NCI-H2196 treated with DMSO at 0.1 percent for 48 hours (cell line): ENCODE measurements around the gene LCN10.

Experiments used
- DNase-seq: peaks from one replicate; lab custom pipeline; 2025; ENCODE audit not compliant: unreplicated experiment; lab: John Stamatoyannopoulos, UW

The LCN10 gene

DNA sequence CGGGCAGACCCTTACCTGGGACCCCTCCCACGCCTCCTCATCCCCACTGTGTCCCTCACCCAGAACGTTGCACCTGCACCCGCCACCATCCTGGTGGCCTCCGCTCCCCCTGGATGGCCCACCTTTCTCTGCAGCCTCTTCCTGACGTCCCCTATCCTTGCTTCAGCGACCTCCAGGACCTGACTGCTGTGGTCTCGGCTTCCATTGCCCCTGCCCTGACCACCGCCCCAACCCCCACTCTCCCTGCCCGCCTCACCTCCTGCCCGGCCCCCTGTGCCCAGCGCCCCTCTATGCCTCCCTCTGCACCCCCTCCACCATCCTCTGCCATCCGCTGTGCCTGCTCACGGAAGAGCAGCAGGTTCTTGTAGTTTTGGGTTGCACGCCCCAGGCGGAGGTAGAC, 2.2 kb downstream of the LCN10 start:
- no peak for DNase-seq

DNA sequence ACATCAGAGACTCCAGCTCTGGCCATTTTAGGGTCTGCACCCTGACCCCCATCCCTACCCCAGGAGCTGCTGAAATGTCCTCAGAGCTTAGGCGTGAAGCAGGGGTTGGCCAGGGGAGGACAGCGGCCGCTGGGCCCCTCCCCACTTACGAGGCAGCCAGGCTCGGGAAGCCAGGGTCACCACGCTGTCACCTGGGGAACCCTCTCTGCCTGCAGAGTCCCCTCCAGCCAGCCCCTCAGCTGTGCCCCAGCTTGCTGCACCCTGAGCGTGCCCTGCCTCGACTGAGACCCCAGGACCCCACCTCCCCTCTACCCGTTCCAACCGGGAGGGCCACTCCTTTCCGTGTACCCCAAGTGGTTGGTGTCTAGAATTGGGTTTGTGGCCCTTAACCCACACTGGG, 2.7 kb downstream of the LCN10 start:
- DNase-seq: no peak

DNA sequence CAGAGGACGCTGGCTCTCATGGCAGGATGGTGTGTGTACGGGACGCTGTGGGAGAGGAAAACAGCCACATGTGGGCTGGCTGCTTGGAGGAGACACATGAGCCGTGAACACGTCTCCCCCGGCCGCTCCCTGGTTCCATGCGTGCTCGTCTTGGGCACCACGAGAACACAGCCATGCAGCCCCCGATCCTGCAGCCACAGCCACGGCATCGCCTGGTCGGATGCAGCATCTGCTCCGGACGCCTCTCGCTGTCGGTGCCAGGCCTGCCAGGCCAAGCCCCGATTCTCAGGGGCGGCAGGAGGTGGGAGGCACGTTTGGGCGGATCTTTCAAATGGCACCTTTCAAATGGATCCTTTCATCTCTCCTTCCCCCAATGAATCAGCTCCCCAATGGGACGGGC, 3.2 kb downstream of the LCN10 start:
- DNase-seq: no peak

DNA sequence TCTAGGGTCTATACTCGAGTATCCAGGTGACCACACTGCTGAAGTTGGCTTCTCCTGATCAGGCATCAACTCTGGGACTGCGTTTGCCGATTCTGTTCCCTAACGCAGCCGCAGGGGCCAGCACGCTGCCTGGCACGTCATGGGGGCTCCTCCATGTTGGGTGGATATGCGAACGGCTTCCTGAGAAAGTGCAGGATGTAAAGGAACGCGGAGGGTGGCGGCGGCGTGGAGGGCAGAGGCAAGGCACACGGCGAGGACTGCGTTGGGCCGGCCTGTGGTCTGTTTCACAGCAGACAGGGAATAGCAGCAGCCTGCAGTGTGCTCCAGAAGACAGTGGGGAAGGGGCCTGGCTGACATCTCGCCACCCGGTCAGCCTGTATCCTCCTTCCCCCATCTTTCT, 3.8 kb downstream of the LCN10 start:
- no peak for DNase-seq

DNA sequence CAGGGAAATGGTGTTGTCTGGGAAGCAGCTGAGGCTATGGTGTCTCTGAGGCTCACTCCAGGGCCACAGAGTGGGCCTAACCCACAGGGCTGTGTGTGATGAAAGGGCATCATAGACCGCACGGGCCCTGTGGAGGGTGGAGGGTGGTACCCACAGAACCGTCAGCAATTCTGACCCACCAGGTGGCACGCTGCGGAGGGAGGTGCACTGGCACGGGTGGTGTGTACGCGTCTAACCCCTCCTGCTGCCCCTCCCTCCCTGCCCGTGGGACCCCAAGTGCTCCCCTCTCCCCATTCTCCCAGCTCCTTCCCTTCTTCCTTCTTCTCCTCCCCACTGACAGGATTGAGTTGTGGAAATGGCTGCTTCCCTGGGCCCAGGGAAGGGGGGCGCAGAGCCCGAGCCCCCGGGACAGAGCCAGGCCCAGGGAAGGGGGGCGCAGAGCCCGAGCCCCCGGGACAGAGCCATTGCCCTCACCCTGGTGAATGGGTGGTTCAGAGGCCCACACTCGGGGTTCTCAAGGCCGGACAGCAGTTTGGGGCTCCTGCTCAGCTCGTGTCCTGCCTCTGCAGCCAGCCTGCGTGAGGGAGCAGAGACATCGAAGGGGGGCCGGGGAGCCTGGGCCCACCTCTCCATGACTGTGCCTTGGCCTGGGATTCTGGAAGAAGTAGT, 6.8 kb downstream of the LCN10 start:
- no peak for DNase-seq

DNA sequence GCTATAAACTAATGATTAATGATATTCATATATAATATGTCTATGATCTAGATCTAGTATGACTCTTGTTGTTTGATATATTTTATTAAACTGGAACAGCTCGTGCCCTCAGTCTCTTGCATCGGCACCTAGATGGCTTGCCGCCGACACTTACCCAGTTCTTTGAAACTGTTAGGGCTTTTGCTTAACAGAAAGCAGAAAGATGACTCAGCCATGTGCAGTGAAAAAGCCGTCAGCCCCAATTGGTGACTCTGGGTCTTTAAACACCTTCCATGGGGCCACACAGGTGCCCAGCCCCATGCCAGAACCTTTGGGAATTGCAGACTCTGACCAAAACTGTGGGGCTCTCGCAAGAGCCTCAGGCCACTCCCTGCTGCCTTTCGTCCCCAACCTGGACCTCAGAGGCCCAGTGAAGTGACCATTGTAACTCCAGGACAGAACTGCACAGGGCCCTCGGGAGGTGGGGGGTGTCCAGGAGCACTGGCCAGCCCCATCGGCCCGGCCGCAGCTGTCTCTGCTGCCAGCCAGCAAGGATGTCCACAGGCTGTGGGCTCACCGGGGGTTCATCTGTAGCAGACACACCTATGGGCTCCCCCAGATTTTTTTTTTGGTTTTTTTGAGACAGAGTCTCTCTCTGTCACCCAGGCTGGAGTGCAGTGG, 7.8 kb downstream of the LCN10 start:
- no peak for DNase-seq

DNA sequence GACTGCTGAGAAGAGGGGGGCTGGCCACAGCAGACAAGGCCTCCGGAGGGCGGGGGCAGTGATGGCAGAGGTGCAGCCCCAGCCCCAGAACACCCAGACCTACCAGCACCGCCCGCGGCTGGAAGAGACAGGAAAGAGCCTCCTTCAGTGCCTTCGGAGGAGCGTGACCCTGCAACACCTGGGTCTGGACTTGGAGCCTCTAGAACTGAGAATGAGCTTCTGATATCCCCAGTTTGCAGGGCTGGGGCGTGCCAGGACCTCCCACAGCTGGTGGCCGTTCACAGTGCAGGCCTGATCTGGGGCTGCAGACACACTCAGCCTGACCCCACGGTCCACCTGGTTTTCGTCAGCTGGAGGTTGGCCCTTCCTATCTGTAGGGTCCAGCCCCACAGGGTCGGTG, 9.1 kb downstream of the LCN10 start:
- DNase-seq: no peak

DNA sequence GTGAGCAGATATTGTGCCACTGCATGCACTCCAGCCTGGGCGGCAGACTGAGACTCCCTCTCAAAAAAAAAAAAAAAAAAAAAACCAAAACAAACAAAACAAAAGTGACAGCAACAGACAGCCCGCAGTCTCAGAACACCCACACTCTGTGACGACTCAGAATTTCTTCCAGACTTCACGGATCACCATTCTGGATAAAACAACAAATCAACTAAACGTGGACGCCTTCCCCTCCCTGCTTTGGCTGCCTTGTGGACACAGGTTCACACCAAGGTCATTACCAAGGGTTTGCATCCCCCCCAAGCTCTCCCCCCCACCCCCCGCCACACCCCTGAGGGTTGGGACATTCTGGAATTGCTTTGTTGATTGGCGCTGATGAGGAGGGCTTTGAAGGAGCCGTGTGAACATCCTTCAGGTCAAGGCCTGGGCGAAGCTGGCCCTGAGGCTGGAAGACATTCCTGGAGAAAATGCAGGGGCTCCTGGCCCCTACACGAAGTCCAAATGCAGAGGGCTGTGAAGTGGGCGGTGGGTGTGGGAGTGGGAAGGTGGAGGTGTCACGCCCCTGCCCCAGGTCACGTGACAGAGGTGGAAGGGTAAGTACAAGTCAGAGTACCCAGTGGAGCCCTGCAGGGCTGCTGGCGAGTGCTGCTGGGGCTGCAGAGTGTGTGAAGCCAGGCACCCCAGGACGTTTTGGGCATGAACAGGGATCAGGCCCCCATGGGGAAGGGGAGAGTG, 10.1 kb downstream of the LCN10 start:
- DNase-seq: no peak

DNA sequence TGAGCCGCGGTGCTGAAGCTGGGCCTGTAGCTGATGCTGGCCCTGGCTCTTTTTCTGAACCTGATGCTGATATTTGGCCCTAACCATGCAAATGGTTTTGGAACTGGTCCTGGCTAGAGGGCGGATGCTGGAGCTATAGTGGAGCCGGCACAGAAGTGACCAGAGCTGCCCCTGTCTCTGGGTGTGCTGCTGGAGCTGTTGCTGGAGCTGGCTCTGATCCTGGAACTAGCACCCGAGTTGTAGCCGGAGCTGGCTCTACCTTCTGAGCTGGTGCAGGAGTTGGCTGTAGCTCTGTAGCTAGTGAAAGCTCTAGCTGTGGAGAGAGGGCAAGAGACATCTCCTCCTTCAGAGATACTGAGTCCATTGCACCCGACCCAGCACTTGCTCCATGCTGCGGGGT, 12.8 kb downstream of the LCN10 start:
- DNase-seq: no peak

DNA sequence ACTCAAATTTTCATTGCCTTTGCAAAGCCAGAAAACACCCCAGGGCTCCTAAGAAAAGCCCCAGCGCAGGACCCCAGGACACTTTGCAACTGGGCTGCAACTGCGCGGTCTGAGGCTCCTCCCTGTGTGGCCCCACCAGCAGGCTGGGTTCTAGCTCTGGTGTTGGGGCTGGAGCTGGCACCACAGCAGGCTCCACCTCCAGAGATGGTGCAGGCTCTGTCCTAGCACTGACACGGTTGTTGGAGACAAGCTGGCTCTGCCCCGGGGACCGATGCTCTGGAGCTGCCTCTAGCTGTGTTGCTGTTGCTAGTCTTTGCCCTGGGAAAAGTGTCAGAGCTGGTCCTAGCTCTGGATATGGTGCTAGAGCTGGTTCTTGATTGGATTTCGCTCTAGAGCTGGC, 13.6 kb downstream of the LCN10 start:
- DNase-seq: no peak

DNA sequence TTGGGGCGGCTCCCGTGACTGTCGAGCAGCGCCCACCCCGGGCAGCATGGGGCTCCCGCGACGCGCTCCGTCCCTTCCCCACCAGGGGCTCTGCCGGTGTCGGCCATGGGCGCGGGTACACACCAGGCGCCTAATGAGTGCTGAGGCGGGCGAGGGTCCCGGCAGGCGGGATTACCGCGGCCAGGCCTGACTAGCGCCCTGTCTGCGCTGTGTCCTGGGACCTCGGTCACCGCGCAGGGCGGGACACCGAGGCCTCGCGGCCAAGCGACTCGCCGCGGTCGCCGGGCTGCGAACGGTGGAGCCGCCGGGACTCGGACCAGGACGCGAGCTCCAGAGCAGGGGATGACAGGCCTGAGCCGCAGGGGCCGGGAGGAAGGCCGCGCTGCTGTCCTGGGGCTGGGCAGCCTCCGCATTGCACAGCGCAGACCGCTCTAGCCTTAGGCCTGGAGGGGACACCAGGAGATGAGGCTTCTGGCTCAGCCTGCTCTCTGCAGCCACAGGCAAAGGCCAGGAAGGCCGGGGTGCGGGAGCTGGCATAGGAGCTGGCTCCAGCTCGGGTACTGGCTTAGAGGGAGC, 14.1 kb downstream of the LCN10 start:
- no peak for DNase-seq

DNA sequence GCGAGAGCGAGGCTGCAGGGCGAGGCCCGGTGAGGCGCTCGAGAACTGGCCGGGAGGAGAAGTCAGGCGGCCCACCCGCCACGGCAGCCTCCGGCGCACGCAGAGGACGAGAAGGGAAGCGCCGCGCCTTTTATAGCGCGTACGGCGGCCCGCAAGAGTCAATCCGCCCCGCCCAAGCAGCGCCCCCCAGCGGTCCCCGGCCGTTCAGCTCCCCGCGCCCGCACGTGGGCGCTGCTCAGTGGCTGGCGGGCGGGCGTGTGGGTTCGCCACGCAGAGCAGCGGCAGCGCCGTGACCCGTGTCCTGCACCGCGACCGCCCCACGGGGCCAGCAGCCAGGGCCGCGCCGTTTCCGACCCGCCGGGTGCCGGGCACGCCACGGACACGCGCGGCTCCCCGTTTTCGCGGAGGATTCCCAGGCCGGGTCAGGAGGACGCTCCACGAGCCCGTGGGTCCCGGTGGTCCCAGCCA, 14.6 kb downstream of the LCN10 start:
- peak; percentile 64 for DNase-seq

DNA sequence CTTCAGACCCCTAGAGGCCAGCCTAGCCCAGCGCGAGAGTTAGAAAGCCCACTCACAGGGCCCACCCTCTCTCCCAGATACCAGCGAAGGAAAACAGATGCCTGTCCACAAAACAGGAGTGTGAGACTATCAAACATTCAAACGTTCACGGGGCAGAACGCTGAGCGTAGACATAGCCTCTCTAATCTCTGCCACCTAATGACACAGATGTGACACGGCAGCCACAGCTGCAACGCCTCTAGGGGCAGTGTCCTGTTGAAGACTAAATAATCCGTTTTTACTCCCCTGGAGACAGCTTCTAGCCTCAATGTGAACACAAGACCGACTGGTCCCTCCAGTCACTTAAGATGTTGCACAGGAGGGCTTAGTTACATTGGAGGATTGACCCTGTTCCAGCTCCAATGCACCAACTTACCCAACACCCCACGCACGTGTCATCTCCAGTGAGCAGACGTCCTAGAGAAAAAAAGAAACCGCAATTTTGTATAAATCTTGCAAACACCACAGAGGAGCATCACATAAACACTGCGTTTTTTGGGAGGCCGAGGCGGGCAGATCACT, 16.0 kb downstream of the LCN10 start:
- no peak for DNase-seq

DNA sequence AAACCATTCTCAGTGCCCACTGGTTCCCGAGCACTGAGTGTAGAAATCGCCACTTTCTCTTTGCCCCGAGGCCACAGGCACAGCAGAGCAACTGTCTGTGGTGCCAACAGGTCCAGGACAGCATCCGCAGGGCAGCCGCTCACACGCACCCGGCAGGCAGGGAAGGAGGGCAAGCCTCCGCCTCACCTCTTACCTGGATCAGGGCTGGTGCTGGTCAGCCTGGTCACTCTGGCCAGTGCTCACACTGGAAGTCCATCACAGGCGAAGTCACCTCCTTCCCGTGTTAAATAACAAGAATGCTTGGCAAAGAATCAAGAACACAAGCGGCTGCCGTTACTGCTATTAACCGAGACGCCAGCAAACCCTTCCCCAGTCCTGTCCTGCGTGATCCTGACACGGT, 16.6 kb downstream of the LCN10 start:
- DNase-seq: no peak

DNA sequence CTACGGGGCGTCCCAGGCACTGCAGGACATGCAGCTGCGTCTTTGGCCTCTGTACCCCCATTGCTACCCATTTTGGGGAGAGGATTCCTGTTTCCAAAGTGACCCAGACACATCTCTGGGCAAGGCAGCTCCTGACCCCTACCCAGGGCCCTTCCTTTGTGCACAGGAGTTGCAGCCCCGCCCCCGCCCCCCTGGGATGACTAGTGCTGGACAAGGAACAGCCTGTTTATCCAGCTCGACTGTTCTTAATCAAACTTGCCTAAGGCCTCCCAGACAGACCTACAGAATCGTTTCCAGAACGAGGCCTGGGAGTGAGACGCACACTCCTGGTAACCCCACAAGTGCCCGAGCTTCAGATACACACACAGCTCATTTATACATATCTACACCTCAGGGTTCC, 17.1 kb downstream of the LCN10 start:
- no peak for DNase-seq

DNA sequence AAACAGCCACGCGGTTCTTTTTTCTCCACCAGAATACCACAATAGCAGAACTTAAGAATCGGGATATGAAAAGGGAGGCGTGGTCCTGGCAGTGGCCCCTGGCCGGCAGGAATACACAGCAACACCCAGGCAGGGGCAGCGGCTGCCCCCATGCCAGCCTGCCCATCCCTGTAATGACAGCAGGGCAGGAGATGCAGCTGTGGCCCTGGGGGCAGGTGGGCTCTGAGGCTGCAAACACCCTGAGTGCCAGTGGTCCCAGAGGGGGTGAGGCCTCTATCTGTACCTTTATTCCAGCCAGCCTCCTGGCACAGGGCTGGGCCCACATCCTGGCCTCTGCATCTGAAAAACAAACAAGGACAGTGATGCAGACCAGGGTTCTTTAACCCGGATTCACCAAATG, 18.0 kb downstream of the LCN10 start:
- DNase-seq: no peak

DNA sequence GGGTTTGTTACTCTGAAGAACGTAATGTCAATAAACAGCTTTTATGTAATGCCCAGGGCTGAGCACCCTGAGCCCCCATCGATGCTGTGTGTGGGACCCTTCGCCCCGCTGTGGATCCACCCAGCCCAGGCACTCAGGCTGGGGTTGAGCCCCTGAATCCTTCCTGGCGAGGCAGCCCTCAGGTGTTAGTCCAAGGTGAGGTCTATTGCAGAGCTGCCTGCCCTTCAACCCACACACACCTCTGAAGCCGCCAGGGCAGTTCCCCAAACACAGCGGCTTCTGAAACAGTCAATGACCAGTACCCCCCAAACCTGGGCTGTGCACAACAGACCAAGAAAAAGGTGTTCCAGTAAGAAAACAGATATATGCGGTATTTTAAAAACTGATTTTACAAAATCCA, 18.8 kb downstream of the LCN10 start:
- DNase-seq: no peak

DNA sequence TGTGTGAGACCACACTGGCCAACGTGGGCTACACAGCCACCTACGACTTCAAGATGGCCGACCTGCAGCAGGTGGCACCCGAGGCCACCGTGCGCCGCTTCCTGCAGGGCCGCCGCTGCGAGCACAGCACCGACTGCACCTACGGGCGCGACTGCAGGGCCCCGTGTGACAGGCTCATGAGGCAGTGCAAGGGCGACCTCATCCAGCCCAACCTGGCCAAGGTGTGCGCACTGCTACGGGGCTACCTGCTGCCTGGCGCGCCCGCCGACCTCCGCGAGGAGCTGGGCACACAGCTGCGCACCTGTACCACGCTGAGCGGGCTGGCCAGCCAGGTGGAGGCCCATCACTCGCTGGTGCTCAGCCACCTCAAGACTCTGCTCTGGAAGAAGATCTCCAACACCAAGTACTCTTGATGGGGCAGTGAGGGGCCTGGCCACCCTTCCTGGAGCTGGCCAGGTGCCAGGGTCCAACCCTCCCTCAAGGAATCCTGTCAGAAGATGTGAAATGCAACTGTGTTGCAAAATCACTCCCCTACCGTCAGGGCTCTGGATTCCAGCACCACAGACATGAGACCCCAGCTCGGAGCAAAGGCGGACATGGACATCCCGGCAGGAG, 19.3 kb downstream of the LCN10 start:
- DNase-seq: no peak

DNA sequence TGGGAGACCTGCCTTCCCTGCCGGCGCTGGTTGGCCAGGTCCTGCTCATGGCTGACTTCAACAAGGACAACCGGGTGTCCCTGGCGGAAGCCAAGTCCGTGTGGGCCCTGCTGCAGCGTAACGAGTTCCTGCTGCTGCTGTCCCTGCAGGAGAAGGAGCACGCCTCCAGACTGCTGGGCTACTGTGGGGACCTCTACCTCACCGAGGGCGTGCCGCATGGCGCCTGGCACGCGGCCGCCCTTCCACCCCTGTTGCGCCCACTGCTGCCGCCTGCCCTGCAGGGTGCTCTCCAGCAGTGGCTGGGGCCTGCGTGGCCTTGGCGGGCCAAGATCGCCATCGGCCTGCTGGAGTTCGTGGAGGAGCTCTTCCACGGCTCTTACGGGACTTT, 19.8 kb downstream of the LCN10 start:
- no peak for DNase-seq

DNA sequence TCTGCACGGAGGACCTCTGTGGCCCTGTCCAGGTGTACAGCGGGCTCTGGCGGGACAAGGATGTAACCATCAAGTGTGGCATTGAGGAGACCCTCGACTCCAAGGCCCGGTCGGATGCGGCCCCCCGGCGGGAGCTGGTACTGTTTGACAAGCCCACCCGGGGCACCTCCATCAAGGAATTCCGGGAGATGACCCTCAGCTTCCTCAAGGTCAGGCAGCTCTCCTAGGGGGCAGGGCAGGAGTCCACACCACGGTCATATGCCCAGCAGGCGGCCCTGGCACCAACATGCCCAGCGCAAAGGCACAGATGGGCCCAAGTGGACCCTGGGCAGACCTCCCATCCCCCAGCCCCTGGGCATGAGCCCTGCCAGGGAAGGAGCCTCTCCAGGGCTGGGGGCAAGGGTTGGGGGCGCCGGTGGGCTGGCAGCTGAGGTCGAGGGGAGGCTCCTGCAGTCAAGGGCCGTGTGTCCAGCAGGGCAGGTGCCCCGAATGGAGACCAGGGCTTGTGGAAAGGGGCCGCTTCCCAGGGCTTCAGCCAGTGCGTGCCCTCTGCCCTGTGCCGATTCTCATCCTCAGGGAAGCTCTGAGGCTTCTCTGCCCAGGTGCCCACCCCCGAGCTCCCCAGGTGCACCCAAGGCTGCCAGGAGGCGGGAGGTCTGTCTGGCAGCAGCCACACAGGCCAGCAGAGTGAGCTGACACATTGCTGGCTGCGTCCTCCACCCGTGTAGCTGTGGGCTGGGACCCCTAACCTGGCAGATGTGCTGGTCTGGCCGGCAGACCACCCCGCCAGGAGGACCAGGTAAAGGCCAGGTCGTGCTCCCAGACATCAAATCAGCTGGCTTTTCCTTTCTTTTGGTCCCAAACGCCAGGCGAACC, 20.4 kb downstream of the LCN10 start:
- no peak for DNase-seq
